ENCODE measurements around the gene TLX3.

DNA sequence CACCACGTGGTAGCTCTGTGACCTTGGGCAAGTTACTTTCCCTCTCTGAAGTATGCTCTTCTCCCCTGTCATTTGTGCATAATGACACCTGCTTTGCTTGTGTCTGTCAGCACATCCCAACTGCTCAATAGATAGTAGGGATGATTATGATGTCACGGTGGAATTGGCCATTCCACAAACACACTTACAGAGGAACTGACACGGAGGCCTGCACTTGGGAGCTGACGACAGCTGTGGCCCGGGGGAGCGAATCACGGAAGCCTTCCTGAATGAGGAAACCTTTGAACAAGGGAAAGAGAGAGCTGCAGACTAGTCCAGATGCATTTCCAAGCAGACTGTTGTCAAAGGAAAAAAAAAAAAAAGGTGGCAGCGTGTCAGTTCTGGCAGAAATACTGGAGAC, 21.0 kb downstream of the TLX3 start:
- TF ChIP-seq, protein P1, sequence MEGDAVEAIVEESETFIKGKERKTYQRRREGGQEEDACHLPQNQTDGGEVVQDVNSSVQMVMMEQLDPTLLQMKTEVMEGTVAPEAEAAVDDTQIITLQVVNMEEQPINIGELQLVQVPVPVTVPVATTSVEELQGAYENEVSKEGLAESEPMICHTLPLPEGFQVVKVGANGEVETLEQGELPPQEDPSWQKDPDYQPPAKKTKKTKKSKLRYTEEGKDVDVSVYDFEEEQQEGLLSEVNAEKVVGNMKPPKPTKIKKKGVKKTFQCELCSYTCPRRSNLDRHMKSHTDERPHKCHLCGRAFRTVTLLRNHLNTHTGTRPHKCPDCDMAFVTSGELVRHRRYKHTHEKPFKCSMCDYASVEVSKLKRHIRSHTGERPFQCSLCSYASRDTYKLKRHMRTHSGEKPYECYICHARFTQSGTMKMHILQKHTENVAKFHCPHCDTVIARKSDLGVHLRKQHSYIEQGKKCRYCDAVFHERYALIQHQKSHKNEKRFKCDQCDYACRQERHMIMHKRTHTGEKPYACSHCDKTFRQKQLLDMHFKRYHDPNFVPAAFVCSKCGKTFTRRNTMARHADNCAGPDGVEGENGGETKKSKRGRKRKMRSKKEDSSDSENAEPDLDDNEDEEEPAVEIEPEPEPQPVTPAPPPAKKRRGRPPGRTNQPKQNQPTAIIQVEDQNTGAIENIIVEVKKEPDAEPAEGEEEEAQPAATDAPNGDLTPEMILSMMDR (IDR thresholded peaks at IDR 0.05): no peak
- TF ChIP-seq POLR2A (IDR thresholded peaks at IDR 0.05): no peak
- TF ChIP-seq POLR2AphosphoS5 (IDR thresholded peaks at IDR 0.05): no peak

Data from suprapubic skin (tissue), 4 donors.